Stimulated activated naive CD8-positive, alpha-beta T cell treated with anti-CD3 and anti-CD28 coated beads, Interleukin-15, Interleukin-2, amounts not matched to agents 100 ng/mL and 50 ng/mL, for 24 hours (primary cell): ENCODE results near the gene DNAJA3.
A peak's percentile ranks its signal among the peaks of the same experiment; 100 is the strongest.

Experiments used
- H3K27ac Mint-ChIP-seq: one replicate; pipeline ENCODE4 v1.8.0; 2021; ENCODE audit warnings: mild to moderate bottlenecking, mixed read lengths
- H3K27me3 Mint-ChIP-seq: one replicate; pipeline ENCODE4 v1.8.0; 2021; ENCODE audit warnings: mixed read lengths
- H3K36me3 Mint-ChIP-seq: one replicate; pipeline ENCODE4 v1.8.0; 2021; ENCODE audit warnings: low read depth, mixed read lengths
- H3K4me1 Mint-ChIP-seq: one replicate; pipeline ENCODE4 v1.8.0; 2021; ENCODE audit warnings: low read depth, mixed read lengths
- H3K4me3 Mint-ChIP-seq: one replicate; pipeline ENCODE4 v1.8.0; 2021; ENCODE audit warnings: mild to moderate bottlenecking, mixed read lengths
- H3K9me3 Mint-ChIP-seq: one replicate; pipeline ENCODE4 v1.8.0; 2021; ENCODE audit warnings: mixed read lengths

The DNAJA3 gene

GRCh38 chr16:4425378-4426020 is at the start of gene DNAJA3:
Gene DNAJA3, plus strand, starts transcription at chr16:4425868. Its CDS starts 14 bp downstream, at chr16:4425882.
- peaks cover 35% of the 10 kb centered on the region for H3K4me1 Mint-ChIP-seq
- H3K9me3 Mint-ChIP-seq, result no peaks in the 10 kb centered on the region
- H3K27ac Mint-ChIP-seq, result peak within 1 kb of the TSS; percentile 99
- peak within 1 kb of the TSS; percentile 98 for H3K4me3 Mint-ChIP-seq
- H3K27me3 Mint-ChIP-seq, result no peaks in the 10 kb centered on the region
- peaks cover 25% of the 10 kb centered on the region for H3K36me3 Mint-ChIP-seq

GRCh38 chr16:4376126-4376892 is 49.4 kb upstream of the DNAJA3 start:
- Mint-ChIP-seq H3K4me3 (no peak overlapping the region), H3K4me1 (no peaks in the 10 kb centered on the region), H3K27me3 (no peaks in the 10 kb centered on the region), H3K9me3 (no peaks in the 10 kb centered on the region), H3K27ac (no peak overlapping the region), H3K36me3 (no peaks in the 10 kb centered on the region)

GRCh38 chr16:4376893-4377572 is 48.6 kb upstream of the DNAJA3 start:
- no peaks in the 10 kb centered on the region for H3K4me1 Mint-ChIP-seq
- no peaks in the 10 kb centered on the region for H3K9me3 Mint-ChIP-seq

GRCh38 chr16:4377573-4378154 is 48.0 kb upstream of the DNAJA3 start:
- no peaks in the 10 kb centered on the region for H3K36me3 Mint-ChIP-seq
- H3K27ac Mint-ChIP-seq, result no peak overlapping the region
- no peaks in the 10 kb centered on the region for H3K4me1 Mint-ChIP-seq
- H3K27me3 Mint-ChIP-seq, result no peaks in the 10 kb centered on the region
- H3K9me3 Mint-ChIP-seq, result no peaks in the 10 kb centered on the region
- H3K4me3 Mint-ChIP-seq, result no peak overlapping the region

More at GRCh38 chr16:4376893-4377572, 48.6 kb upstream of the DNAJA3 start:
- Mint-ChIP-seq H3K4me3 (no peak overlapping the region), H3K36me3 (no peaks in the 10 kb centered on the region), H3K27me3 (no peaks in the 10 kb centered on the region), H3K27ac (no peak overlapping the region)

GRCh38 chr16:4378161-4378666 is 47.5 kb upstream of the DNAJA3 start:
- H3K4me3 Mint-ChIP-seq, result no peak overlapping the region
- H3K27me3 Mint-ChIP-seq, result no peaks in the 10 kb centered on the region
- H3K9me3 Mint-ChIP-seq, result no peaks in the 10 kb centered on the region
- H3K27ac Mint-ChIP-seq, result no peak overlapping the region
- H3K36me3 Mint-ChIP-seq, result no peaks in the 10 kb centered on the region
- no peaks in the 10 kb centered on the region for H3K4me1 Mint-ChIP-seq

- H3K9me3 Mint-ChIP-seq, result no peaks in the 10 kb centered on the region
- H3K36me3 Mint-ChIP-seq, result no peaks in the 10 kb centered on the region
- no peaks in the 10 kb centered on the region for H3K27me3 Mint-ChIP-seq
- no peak overlapping the region for H3K4me3 Mint-ChIP-seq
- no peak overlapping the region for H3K27ac Mint-ChIP-seq
- H3K4me1 Mint-ChIP-seq, result no peaks in the 10 kb centered on the region
Observed at GRCh38 chr16:4378999-4379690, 46.5 kb upstream of the DNAJA3 start.

GRCh38 chr16:4380119-4381063 is 45.3 kb upstream of the DNAJA3 start:
- Mint-ChIP-seq H3K4me1 (no peaks in the 10 kb centered on the region), H3K9me3 (no peaks in the 10 kb centered on the region), H3K36me3 (peaks cover 1% of the 10 kb centered on the region), H3K4me3 (no peak overlapping the region), H3K27ac (no peak overlapping the region), H3K27me3 (no peaks in the 10 kb centered on the region)

- Mint-ChIP-seq H3K27me3 (no peaks in the 10 kb centered on the region), H3K4me1 (no peaks in the 10 kb centered on the region), H3K36me3 (peaks cover 4% of the 10 kb centered on the region), H3K4me3 (no peak overlapping the region), H3K27ac (no peak overlapping the region), H3K9me3 (no peaks in the 10 kb centered on the region)
Observed at GRCh38 chr16:4381072-4381934, 44.4 kb upstream of the DNAJA3 start.

GRCh38 chr16:4381935-4382794 is 43.5 kb upstream of the DNAJA3 start:
- Mint-ChIP-seq H3K27ac (no peak overlapping the region), H3K9me3 (no peaks in the 10 kb centered on the region), H3K36me3 (peaks cover 4% of the 10 kb centered on the region), H3K27me3 (no peaks in the 10 kb centered on the region), H3K4me3 (no peak overlapping the region), H3K4me1 (peaks cover 5% of the 10 kb centered on the region)

- H3K27ac Mint-ChIP-seq, result no peak overlapping the region
- H3K27me3 Mint-ChIP-seq, result no peaks in the 10 kb centered on the region
- no peaks in the 10 kb centered on the region for H3K9me3 Mint-ChIP-seq
- H3K4me3 Mint-ChIP-seq, result no peak overlapping the region
- peaks cover 4% of the 10 kb centered on the region for H3K36me3 Mint-ChIP-seq
- H3K4me1 Mint-ChIP-seq, result peaks cover 5% of the 10 kb centered on the region
Observed at GRCh38 chr16:4382795-4383357, 42.8 kb upstream of the DNAJA3 start.

GRCh38 chr16:4383591-4384444 is 41.9 kb upstream of the DNAJA3 start:
- H3K36me3 Mint-ChIP-seq, result peaks cover 4% of the 10 kb centered on the region

More at GRCh38 chr16:4383591-4384444, 41.9 kb upstream of the DNAJA3 start:
- Mint-ChIP-seq H3K4me3 (no peak overlapping the region), H3K4me1 (peaks cover 5% of the 10 kb centered on the region), H3K27ac (no peak overlapping the region), H3K27me3 (no peaks in the 10 kb centered on the region), H3K9me3 (no peaks in the 10 kb centered on the region)
